IgD-negative memory B cell (primary cell): ENCODE data around the gene LCP1. TPM values are rescaled to one million over a fixed set of nuclear protein-coding genes. Genes with fewer than 3 reads are reported as not detected.
"Not testable (repeated sequence)": the region's sequence is repeated elsewhere in the genome, so short reads cannot be mapped to it uniquely, and the experiment has no call there.

Source experiments
- H3K27ac Mint-ChIP-seq, 3 donors: one replicate each; pipeline ENCODE4 v1.8.0; 2020 to 2022; ENCODE audit warnings: mild to moderate bottlenecking in 3 of 3, mixed read lengths in 3 of 3, moderate library complexity in 1 of 3
- H3K27me3 Mint-ChIP-seq: one replicate; pipeline ENCODE4 v1.8.0; 2021; ENCODE audit warnings: mixed read lengths
- H3K36me3 Mint-ChIP-seq: one replicate; pipeline ENCODE4 v1.8.0; 2020; ENCODE audit warnings: mild to moderate bottlenecking, mixed read lengths
- H3K4me1 Mint-ChIP-seq, 3 donors: one replicate each; pipeline ENCODE4 v1.8.0; 2020 to 2022; ENCODE audit warnings: mixed read lengths in 3 of 3, mild to moderate bottlenecking in 1 of 3
- H3K4me3 Mint-ChIP-seq, 4 donors: one replicate each; pipeline ENCODE4 v1.8.0; 2020 to 2022; ENCODE audit warnings: mild to moderate bottlenecking in 4 of 4, mixed read lengths in 4 of 4, moderate library complexity in 3 of 4
- H3K9me3 Mint-ChIP-seq, 3 donors: one replicate each; pipeline ENCODE4 v1.8.0; 2020 to 2021; ENCODE audit warnings: mixed read lengths in 3 of 3, mild to moderate bottlenecking in 1 of 3
- polyA plus RNA-seq: library from polyadenylated mRNA; unstranded; fragments of 300-500 nt; fragmentation: Illumina TruSeq; gene quantifications from one replicate; pipeline ENCODE4 v1.2.3, GENCODE V29; 2021

LCP1 gene
- polyA plus RNA-seq, 1 donor from 2014 or later, result 835 TPM

DNA sequence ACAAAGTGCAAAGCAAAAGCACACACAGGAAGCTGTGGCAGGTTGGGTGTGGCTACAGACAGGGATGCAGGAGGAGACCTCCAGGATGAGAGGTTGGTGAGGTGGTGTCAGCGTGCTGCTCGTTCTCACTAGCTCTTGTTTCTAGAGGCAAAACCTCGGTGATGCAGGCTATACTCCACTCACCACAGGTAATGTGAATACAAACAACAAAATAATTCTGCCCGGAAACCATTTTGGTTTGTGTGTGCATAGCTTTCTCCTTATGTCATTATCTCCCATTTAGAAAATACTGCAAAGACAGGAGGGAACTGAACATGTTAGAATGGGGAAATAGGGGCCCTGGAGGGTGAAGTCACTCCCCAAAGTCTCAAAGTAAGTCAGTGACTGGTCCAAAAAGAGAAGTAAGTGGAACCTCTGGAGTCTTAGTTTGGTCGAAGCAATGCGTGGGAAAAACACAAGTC is 9.4 kb downstream of the LCP1 start:
- peak overlapping the region; percentile 46 to 92 (median 68) for H3K4me3 Mint-ChIP-seq
- H3K27ac Mint-ChIP-seq, result peak overlapping the region; percentile 86 to 91 (median 90)
- H3K27me3 Mint-ChIP-seq, result peaks cover 1% of the 10 kb centered on the region
- peaks cover 5% of the 10 kb centered on the region for H3K36me3 Mint-ChIP-seq
- peaks cover 77 to 88% (median 83%) of the 10 kb centered on the region in 3 donors for H3K4me1 Mint-ChIP-seq
- no peaks in the 10 kb centered on the region for H3K9me3 Mint-ChIP-seq

GRCh38 chr13:46171739-46172138 is 10.2 kb downstream of the LCP1 start:
- peaks cover 1% of the 10 kb centered on the region for H3K27me3 Mint-ChIP-seq
- no peaks in the 10 kb centered on the region for H3K9me3 Mint-ChIP-seq
- peak overlapping the region; percentile 67 to 92 (median 70) for H3K4me3 Mint-ChIP-seq
- H3K4me1 Mint-ChIP-seq, result peaks cover 79 to 91% (median 84%) of the 10 kb centered on the region in 3 donors
- peaks cover 5% of the 10 kb centered on the region for H3K36me3 Mint-ChIP-seq
- peak overlapping the region; percentile 57 to 91 (median 89) for H3K27ac Mint-ChIP-seq

DNA sequence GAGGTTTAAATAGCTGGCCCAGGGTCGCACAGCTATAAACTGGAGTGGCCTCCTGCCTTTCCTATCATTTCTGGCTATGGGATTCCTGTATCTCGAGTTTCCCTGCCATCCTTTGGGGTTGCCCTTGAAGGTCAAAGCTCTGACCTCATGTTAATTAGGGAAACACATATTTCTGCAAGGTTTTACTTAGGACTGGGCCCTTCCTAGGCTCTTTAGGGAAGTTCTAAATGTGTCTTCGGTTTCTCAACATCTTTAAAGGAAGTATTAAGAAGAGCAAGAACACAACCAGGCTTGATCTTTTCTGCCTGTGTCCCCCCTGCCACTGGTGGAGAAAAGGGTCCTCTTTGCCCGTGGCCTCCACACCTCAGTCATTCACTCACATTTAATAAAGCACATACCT is 10.8 kb downstream of the LCP1 start:
- peak overlapping the region; percentile 67 to 92 (median 70) for H3K4me3 Mint-ChIP-seq
- no peaks in the 10 kb centered on the region for H3K9me3 Mint-ChIP-seq
- peaks cover 5% of the 10 kb centered on the region for H3K36me3 Mint-ChIP-seq
- H3K4me1 Mint-ChIP-seq, result peaks cover 80 to 91% (median 86%) of the 10 kb centered on the region in 3 donors
- H3K27ac Mint-ChIP-seq, result peak overlapping the region; percentile 57 to 91 (median 89)
- H3K27me3 Mint-ChIP-seq, result peaks cover 1% of the 10 kb centered on the region

DNA sequence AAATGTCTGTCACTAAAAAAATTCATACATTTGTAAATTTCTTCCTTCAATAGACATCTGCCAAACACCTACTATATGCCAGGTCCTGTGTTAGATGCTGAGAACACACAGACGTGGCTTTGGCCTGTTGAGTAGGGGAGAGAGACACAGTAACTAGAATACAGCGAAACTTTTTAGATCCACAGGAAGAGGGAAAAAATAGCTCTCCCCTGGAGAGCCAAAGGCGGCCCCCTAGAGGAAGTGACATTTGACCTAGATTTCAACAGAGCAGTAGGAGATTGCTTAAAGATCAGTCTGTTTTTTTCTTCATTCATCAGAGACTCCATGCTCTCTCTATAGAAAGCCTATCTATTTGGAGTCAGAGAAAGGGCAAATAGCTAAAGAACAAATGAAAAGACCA is 11.3 kb downstream of the LCP1 start:
- H3K4me1 Mint-ChIP-seq, result peaks cover 82 to 92% (median 85%) of the 10 kb centered on the region in 3 donors
- peak overlapping the region; percentile 67 to 92 (median 70) for H3K4me3 Mint-ChIP-seq
- peaks cover 1% of the 10 kb centered on the region for H3K27me3 Mint-ChIP-seq
- peaks cover 5% of the 10 kb centered on the region for H3K36me3 Mint-ChIP-seq
- H3K9me3 Mint-ChIP-seq, result no peaks in the 10 kb centered on the region
- peak overlapping the region; percentile 57 to 95 (median 91) for H3K27ac Mint-ChIP-seq

- H3K4me3 Mint-ChIP-seq, result peak overlapping the region; percentile 67 to 92 (median 70)
- H3K4me1 Mint-ChIP-seq, result peaks cover 82 to 91% (median 85%) of the 10 kb centered on the region in 3 donors
- peak overlapping the region; percentile 57 to 95 (median 91) for H3K27ac Mint-ChIP-seq
- peaks cover 5% of the 10 kb centered on the region for H3K36me3 Mint-ChIP-seq
- H3K9me3 Mint-ChIP-seq, result no peaks in the 10 kb centered on the region
- H3K27me3 Mint-ChIP-seq, result peaks cover 1% of the 10 kb centered on the region
Measured at GRCh38 chr13:46170268-46170667, 11.7 kb downstream of the LCP1 start.

DNA sequence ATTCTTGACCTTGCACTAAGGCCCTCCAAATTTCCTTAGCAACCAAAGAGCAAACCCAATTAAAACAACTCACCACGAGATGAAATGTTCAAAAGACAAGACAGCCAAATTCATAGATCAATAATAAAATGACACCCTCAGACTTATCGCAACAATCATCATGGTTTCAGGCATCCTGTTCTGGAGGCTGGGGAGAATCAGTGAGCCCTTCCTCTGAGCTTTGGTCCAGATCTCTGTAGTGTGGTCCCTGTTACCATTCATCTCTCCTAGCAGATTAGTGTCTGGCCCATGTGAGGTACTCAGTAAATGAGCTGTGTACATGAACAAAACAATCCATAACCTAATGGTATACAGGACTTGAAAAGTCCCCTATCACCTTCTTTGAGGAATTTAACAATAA is 12.2 kb downstream of the LCP1 start:
- Mint-ChIP-seq H3K36me3 (peaks cover 5% of the 10 kb centered on the region), H3K4me1 (peaks cover 81 to 89% (median 82%) of the 10 kb centered on the region in 3 donors), H3K9me3 (no peaks in the 10 kb centered on the region), H3K27ac (peak overlapping the region; percentile 57 to 94 (median 90)), H3K4me3 (peak overlapping the region; percentile 46 to 92 (median 68)), H3K27me3 (peaks cover 1% of the 10 kb centered on the region)

DNA sequence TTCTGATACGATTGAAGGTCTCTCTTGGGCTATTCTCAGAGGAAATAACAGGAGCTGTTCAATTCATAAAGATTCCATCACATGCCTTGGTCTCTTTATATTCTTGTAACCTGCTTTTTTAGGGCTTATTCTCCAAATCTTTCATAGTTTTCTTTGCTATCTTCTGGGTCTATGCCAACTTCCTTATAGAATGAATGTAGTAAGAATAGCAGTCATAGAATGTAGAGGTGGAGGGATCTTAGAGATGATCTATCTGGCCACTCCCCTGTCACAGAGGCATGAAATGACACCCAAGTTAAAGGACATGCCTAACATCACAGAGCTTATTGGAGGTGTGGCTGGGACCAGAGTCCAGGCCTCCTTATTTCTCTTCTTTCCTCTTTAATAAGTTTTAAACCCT is 13.2 kb downstream of the LCP1 start:
- Mint-ChIP-seq H3K4me1 (peaks cover 82 to 91% (median 88%) of the 10 kb centered on the region in 3 donors), H3K4me3 (peak overlapping the region; percentile 18 to 88 (median 78)), H3K9me3 (no peaks in the 10 kb centered on the region), H3K36me3 (peaks cover 5% of the 10 kb centered on the region), H3K27ac (peak overlapping the region; percentile 37 to 94 (median 90)), H3K27me3 (peaks cover 1% of the 10 kb centered on the region)

GRCh38 chr13:46168341-46168740 is 13.6 kb downstream of the LCP1 start:
- Mint-ChIP-seq H3K4me3 (peak overlapping the region; percentile 50 to 88 (median 78)), H3K36me3 (peaks cover 5% of the 10 kb centered on the region), H3K4me1 (peaks cover 79 to 86% (median 84%) of the 10 kb centered on the region in 3 donors), H3K27ac (peak overlapping the region; percentile 37 to 94 (median 90)), H3K9me3 (no peaks in the 10 kb centered on the region), H3K27me3 (peaks cover 1% of the 10 kb centered on the region)

GRCh38 chr13:46166947-46167610 is 14.9 kb downstream of the LCP1 start:
- H3K9me3 Mint-ChIP-seq, result no peaks in the 10 kb centered on the region
- peaks cover 2% of the 10 kb centered on the region for H3K36me3 Mint-ChIP-seq
- peaks cover 69 to 75% (median 74%) of the 10 kb centered on the region in 3 donors for H3K4me1 Mint-ChIP-seq
- peak overlapping the region in 2 of 4 donors; percentile 72 to 88 for H3K4me3 Mint-ChIP-seq
- H3K27ac Mint-ChIP-seq, result peak overlapping the region; percentile 37 to 94 (median 90)
- H3K27me3 Mint-ChIP-seq, result no peaks in the 10 kb centered on the region

- Mint-ChIP-seq H3K4me1 (peaks cover 64 to 78% (median 75%) of the 10 kb centered on the region in 3 donors), H3K4me3 (peak overlapping the region in 3 of 4 donors; percentile 7 to 69 (median 59)), H3K9me3 (no peaks in the 10 kb centered on the region), H3K36me3 (no peaks in the 10 kb centered on the region), H3K27me3 (no peaks in the 10 kb centered on the region), H3K27ac (peak overlapping the region; percentile 37 to 87 (median 86))
Measured at GRCh38 chr13:46166224-46166584, 15.8 kb downstream of the LCP1 start.

DNA sequence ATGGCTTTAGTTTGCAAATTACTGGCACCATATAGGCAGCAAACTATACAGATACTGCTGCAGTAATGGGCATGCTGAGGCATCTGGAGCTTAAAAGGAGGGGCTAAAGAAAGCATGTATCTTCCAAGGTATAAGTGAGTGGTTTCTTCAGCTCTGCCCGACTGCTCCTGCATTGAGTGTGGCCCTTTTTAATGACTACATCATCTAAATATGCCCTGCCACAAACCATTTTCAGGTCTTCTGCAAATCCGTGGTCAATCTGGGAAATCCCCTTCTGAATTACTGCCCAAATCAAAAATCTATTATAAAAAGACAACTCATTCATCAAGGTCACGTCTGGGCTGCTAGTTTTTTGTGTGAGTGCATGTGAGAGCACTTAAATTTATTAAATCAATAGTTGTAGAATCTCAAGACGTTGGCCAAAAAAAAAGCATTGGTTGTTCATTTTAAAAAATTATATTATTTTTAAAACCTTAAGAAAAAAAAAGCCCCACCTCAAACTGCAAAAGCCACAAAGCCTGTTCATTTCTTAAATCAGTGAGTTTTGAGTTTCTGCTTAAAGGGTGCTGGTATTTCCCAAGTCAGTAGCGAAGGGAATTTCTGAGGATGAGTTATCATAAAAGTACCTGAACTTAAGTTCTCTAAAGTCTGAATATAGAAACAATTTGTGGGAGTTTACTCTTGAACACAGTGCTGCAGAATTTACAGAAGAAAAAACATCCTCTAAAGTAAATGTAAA is 16.3 kb downstream of the LCP1 start:
- Mint-ChIP-seq H3K4me3 (peak overlapping the region in 3 of 4 donors; percentile 39 to 82 (median 59)), H3K27ac (peak overlapping the region; percentile 37 to 87 (median 86)), H3K9me3 (no peaks in the 10 kb centered on the region), H3K4me1 (peaks cover 63 to 74% (median 73%) of the 10 kb centered on the region in 3 donors), H3K36me3 (no peaks in the 10 kb centered on the region), H3K27me3 (no peaks in the 10 kb centered on the region)

DNA sequence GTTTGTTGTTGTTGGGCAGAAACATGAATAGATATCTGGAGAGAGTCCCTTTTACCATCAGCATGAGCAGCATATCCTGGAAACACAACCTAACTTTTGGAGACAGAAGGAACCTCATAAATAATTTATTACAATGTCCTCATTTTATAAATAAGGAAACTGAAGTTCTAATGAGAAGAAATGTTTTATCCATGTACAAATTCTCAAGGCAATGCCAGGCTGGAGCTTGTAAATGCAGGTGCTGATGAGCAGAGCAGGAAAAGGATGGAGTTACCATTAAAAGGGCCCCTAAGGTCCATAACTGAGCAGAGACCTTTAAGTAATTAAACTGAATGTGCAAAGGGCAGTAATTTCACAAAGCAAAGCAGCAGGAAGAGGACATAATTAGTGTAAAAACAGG is 17.3 kb downstream of the LCP1 start:
- peak overlapping the region; percentile 15 to 84 (median 83) for H3K27ac Mint-ChIP-seq
- peaks cover 66 to 75% (median 73%) of the 10 kb centered on the region in 3 donors for H3K4me1 Mint-ChIP-seq
- no peaks in the 10 kb centered on the region for H3K36me3 Mint-ChIP-seq
- no peaks in the 10 kb centered on the region for H3K27me3 Mint-ChIP-seq
- no peaks in the 10 kb centered on the region for H3K9me3 Mint-ChIP-seq
- peak overlapping the region; percentile 52 to 76 (median 62) for H3K4me3 Mint-ChIP-seq

GRCh38 chr13:46162741-46163140 is 19.2 kb downstream of the LCP1 start:
- H3K27me3 Mint-ChIP-seq, H3K36me3 Mint-ChIP-seq, H3K9me3 Mint-ChIP-seq: not testable (repeated sequence)
- H3K4me3 Mint-ChIP-seq, result peak overlapping the region in 3 of 4 donors; percentile 40 to 68 (median 55)
- H3K4me1 Mint-ChIP-seq, result peaks cover 53 to 63% (median 61%) of the 10 kb centered on the region in 3 donors
- peak overlapping the region; percentile 43 to 87 (median 87) for H3K27ac Mint-ChIP-seq

DNA sequence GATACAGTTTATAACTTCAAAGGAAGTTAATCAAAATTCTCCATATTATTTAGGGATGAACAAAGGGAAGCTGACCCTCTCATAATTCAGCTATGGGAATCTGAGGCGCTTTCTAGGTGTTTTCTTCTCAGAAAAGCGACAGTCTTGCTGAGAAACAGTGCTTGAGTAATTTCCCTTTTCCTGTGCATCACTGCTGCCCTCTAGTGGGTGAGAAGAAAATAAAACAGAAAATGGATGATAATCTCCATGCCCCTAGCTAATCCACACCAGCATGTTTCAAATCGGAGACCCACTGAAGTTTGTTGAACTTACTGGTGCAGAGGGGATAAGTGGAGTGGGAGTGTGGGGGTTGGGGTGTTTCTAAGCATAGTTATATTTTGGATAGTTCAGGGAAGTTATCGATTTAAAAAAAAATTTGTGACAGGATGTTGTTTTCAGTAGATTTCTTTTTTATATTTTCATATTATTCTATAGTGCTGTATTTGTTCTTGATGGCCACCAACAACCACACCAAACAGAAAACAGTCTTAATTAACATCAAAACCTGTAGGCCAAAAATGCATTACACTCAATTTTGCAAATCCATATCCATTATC is 21.4 kb downstream of the LCP1 start:
- no peaks in the 10 kb centered on the region for H3K27me3 Mint-ChIP-seq
- H3K4me1 Mint-ChIP-seq, result peaks cover 35 to 44% (median 43%) of the 10 kb centered on the region in 3 donors
- peak overlapping the region in 3 of 4 donors; percentile 3 to 87 (median 81) for H3K4me3 Mint-ChIP-seq
- no peaks in the 10 kb centered on the region for H3K36me3 Mint-ChIP-seq
- no peaks in the 10 kb centered on the region for H3K9me3 Mint-ChIP-seq
- peak overlapping the region; percentile 57 to 89 (median 82) for H3K27ac Mint-ChIP-seq

DNA sequence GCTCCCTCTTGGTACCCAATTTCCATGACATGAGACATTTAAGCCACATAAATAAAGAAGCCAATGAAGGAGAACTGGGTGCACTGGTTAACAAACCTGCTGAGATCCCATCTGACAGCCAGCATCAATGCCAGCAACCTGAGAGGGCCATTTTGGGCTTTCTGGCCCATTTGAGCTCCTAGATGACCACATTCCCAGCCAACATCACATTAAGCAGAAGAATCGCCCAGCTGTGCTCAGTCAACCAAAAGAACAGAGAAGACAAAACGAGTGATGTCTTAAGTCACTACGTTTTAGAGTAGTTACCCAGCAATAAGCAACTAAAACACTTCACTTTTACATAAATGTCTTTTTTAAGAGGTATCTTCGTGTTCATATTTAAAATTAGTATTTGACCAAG is 21.9 kb downstream of the LCP1 start:
- H3K36me3 Mint-ChIP-seq, result no peaks in the 10 kb centered on the region
- no peaks in the 10 kb centered on the region for H3K27me3 Mint-ChIP-seq

More for the DNA sequence above, 21.9 kb downstream of the LCP1 start:
- Mint-ChIP-seq H3K4me1 (peaks cover 32 to 41% (median 41%) of the 10 kb centered on the region in 3 donors), H3K4me3 (peak overlapping the region in 2 of 4 donors; percentile 3 to 13), H3K27ac (peak overlapping the region; percentile 57 to 89 (median 82)), H3K9me3 (no peaks in the 10 kb centered on the region)
